Activated gamma-delta T cell treated with Interleukin-2 at 50 U/mL for 16 hours (primary cell): Measurements from ENCODE around the gene CRISPLD2.

ENCODE experiments used
- DNase-seq: peaks from one replicate; pipeline ENCODE4 v3.0.0-alpha.2; 2020

CRISPLD2 gene, protein sequence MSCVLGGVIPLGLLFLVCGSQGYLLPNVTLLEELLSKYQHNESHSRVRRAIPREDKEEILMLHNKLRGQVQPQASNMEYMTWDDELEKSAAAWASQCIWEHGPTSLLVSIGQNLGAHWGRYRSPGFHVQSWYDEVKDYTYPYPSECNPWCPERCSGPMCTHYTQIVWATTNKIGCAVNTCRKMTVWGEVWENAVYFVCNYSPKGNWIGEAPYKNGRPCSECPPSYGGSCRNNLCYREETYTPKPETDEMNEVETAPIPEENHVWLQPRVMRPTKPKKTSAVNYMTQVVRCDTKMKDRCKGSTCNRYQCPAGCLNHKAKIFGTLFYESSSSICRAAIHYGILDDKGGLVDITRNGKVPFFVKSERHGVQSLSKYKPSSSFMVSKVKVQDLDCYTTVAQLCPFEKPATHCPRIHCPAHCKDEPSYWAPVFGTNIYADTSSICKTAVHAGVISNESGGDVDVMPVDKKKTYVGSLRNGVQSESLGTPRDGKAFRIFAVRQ

DNA sequence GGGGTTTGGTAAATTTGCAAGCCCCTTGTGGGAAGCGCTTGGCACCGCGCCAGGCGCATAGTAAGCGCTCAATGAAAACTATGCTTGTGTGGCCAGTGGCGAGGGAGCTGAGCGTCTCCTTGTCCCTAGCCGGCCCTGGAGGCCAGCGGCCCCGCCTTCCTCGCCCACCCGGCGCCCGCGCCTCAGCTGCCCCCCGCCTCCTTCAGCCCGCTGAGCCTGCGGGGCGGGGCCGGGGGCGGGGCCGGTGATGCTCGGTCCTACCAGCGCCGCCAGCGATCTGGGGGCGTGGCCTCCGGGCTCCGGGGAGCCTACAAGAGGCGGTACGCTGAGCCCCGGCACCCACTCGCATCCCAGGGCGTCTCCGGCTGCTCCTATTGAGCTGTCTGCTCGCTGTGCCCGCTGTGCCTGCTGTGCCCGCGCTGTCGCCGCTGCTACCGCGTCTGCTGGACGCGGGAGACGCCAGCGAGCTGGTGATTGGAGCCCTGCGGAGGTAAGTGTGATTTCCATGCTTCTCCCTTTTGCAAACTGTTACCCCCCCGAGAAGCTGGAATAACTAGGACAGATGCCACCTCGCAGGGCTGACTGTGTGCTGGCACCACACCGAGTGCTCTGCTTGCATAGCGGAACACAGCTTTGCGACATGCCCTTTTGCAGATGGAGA lies at the start of gene CRISPLD2:
TSS of gene CRISPLD2 (plus strand) at position 342 of the 661 bp plus-strand sequence. CDS start 18,511 bp downstream, outside the sequence.
- peak; percentile 82 for DNase-seq

DNA sequence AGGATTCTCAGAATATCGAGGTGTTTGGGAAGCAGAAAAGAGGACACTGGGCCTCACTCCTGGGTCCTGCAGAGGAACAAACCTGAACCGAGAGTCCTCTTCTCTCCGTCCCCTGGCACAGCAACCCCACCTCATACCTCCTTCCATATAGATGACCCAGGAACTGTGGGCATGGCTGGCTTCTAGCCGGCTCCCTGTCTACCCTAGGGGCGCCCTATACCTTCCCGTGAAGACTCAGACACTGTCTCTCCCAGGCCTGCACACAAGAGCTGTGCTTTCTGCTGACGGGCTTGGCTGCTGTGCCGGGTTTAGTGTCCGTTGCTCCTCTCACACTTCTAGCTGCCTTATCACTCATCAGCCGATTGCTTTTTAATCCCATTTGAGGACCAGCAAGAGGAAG lies 46.5 kb upstream of the CRISPLD2 start:
- no peak for DNase-seq

DNA sequence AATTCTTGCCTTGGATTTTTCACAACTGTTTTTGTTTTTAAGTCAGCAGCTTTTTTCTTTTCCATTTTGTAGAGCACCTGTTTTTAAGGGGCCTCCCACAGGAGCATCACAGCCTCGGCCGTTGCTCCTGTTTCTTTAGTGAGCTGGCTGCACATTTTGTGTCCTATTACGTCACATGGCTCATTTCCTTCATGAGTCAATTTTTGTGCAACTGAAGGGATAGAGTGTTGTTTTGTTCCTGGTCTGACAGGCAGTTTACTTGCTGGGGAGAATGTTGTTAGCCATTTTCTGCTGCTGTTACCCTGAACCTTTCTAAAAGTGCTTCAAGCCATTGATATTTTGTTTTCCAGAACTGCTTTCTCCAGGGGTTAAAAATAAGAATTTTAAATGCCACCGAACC lies 45.0 kb upstream of the CRISPLD2 start:
- DNase-seq: no peak

DNA sequence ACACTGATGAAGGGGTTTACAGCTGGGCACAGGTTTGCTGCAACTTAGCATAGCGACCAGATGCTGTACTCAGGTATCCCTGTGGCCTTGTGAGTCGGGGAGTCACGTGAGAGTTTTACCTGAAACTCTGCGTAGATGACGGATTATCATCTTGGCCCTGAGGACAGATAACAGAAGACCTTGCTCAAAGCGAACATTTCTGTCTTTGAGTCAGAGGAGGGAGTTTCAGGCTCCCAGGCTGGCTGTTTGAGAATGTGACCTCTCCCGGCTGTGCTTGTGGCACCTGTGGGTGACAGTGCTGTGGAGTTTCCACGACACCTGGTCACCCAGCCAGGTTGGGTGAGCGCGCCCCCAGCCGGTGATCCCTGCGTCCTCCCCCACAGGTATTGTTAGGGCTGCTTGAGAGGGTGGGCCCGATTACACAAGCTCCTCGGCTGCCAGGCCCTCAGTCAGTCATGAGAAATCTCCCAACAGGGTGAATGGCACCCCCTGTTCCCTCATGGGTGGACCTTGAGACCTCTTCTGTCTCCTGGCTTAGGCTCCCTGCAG lies 44.4 kb upstream of the CRISPLD2 start:
- DNase-seq: no peak

DNA sequence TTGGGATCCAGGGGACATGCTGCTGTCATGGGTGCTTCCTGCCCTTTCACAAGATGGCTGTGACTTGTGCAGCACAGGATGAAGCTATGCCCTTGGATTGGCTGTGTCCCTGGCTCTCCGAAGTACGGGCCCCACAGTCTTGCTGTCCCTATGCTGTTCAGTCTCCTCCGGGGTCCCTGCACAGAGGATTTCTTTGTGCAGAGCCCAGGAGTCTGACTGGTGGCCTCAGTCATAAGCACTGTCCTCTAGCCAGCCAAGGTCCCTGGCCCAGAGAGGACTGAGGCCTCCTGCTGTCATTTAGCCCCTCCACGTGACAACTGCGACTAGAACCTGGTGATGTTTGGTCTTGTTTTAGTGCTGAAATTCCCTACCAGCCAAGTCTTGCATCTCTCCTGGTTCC lies 42.4 kb upstream of the CRISPLD2 start:
- DNase-seq: no peak

DNA sequence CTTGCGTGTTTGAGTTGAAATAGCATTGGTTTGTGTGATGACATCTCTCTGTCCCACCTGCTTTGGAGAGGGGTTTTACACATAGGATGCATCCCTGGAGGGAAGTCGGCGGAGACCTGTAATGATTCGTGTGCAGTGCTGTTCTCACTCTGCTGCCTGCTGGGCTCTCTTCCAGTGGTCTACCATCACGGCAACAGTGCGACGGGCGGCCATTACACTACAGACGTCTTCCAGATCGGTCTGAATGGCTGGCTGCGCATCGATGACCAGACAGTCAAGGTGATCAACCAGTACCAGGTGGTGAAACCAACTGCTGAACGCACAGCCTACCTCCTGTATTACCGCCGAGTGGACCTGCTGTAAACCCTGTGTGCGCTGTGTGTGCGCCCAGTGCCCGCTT lies 41.1 kb upstream of the CRISPLD2 start:
- DNase-seq: no peak

DNA sequence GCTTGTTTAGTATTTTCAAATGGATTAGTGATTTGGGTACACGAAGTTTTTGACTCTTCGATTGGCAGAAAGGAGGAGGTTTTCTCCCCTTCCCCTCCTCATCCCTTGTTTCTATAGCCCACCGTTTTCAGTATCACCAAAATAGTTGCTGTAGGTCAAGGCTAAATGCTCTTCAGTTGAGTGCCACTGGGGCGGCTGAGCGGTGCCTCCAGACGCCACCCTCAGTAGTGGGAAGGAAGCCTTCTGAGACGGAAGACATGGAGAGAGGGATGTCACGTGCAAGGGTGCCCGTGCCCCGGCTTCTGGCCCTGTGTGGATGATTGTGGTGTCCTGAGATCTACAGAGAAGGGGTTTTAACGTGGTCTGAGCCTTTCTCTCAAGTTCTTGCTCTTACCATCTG lies 39.7 kb upstream of the CRISPLD2 start:
- no peak for DNase-seq

DNA sequence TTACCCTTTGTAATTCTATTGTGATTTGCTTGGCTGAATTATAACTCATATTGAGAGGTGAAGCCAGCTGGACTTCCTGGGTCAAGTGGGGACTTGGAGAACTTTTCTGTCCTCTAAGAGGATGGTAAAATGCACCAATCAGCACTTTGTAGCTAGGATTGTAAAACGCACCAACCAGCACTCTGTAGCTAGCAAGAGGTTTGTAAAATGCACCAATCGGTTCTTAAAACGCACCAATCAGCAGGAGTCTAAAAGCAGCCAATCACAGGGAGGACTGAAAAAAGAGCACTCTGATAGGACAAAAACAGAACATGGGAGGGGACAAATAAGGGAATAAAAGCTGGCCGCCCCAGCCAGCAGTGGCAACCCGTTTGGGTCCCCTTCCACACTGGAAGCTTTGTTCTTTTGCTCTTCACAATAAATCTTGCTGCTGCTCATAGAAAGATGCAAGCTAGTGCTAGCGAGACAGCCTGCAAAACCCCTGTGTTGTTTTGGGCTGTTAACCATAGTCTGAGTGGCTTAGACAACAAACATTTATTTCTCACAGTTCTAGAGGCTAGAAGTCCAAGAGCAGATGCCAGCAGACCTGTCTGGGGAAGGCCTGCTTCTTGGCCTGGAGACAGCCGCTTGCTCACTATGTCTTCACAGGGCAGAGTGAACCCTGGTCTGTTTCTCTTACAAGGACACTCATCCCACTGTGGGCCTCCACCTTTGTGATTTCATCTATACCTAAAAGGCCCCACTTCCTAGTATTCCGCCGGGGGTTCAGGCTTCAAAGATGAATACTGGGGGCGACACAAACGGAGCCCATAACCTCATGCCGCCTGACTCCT lies 39.0 kb upstream of the CRISPLD2 start:
- no peak for DNase-seq

DNA sequence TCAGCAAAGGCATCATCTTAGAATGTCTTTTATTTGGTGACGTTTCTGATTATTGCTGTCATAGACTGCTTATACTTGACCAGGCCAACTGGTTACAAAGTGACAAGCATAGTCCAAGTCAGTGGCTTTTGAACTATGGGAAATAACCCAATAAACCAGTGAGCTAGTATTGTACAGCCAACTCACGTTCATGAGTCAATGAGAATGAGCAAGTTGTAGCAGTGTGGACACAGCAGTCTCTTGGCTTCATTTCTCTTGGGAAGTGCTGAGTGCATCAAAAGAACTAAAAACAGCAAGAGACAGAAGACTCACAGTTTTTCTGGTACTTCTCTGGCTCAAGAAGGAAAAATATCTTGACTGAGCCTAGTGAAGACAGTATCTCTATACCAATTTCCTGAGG lies 36.9 kb upstream of the CRISPLD2 start:
- DNase-seq: no peak

DNA sequence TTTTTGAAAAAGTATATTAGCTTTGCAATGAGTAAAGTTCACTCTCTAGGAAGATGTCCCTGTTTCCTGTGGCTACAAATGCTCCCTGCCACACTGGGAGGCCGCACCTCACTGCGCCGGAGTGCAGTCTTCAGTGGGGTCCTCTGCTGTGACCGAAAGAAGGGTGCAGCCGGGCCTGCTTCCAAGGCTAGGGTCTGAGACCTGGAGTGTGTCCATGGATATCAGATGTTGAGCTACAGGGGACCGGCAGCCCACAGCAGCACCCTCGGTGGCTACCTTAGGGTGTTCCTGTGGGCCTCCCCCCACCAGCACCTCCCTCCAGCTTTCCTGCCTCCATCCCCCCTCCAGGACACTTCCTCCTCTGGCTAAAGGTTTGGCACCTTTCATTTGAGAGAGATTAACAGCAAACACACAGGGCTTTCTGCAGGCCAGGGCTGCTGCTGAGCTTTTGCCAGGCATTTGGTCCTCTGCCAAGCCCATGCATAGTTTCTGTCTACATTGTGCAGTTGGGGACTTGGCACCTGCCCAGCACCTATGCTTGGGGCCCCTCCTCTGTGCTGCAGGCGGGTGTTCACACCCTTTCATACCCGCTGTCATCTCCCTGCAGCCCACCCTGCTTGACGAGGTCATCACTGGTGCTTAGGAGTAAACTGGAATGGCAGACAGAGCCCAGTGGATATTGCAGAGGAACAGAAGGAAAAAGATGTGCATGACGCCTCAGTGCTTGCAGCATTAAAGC lies 33.8 kb upstream of the CRISPLD2 start:
- DNase-seq: no peak

DNA sequence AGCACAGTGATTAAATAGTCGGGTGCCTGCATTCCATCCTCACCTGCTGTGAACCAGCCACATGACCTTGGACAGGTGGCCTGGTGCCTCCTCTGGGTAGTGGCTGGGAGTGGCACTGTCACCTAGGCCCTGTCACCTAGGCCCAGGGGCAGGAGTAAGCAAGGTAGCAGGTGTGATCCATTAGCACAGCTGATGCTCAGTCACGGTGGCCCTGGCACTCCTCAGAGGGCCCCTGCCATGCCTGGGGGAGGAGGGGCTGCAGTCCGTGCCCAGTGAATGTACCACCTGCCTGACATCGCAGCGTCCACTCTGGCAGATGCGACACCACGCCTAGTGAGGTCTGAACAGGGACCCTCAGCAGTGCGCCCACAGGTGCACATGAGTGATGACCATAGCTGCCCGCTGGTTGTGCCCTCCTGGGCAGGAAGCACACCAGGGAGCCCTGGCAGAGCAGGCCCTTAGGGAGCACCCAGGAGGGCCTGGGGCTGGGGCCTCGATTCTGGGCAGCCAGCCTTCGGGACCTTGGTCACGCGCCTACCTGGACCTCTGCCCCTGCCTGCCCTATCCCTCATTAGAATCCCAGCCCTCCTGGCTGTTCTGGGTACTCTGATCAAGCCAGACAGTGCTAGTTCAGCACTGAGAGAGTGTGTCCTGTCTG lies 33.1 kb upstream of the CRISPLD2 start:
- no peak for DNase-seq

DNA sequence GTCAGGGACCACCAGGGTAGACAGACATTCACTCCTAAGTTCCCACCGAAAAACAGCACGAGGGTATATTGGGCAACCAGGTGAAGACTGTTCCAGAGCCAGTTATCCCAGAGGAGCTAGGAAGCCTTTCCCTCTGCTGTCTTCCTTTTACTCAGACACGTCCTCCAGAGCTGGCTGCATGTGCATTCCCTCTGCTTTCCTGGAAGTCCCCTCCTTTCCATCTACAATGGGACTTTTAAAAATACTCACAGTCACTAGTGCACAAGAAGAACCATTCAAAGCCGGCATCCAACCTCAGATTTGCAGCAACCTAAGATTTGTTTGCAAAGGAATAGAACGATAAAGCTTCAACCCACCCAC lies 32.5 kb upstream of the CRISPLD2 start:
- DNase-seq: no peak

DNA sequence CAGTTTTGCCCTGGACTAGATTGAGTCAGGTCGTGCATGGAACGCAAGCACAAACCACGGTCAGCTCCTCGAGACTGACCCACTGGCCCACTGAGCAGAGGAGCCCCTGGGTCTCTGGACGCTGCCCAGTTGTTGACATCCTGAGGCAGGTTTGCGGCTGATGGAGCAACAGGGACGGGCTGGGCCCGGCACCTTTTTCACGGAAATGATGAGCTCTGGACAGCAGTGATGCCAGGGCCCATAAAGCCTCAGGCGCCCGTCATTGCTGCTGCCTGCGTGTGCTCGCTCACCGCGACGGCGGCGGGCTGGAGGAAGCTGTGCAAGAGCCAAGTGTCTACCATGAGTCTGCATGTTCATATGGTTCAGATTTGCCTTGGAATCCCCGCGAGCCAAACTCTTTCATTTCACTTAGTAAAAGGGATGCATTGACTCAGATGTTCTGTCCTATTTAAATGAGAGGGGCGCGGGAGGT lies 30.8 kb upstream of the CRISPLD2 start:
- no peak for DNase-seq

DNA sequence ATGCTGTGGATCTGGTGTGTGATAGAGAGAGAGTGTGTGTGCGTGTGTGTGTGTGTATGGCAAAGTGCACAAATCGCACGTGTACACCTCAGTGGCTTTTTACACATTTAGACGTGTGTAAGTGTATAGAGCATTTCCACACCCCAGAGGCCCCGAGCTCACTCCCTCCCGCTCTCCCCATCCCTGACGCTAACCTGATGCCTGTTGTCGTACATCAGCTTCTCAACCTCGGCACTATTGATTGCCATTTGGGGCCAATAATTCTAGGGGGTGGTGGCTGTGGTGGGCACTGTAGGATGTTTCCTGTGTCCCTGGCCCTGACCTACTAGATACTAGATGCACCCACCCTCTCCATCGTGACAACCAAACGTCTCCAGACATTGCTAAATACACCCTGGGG lies 30.4 kb upstream of the CRISPLD2 start:
- no peak for DNase-seq

DNA sequence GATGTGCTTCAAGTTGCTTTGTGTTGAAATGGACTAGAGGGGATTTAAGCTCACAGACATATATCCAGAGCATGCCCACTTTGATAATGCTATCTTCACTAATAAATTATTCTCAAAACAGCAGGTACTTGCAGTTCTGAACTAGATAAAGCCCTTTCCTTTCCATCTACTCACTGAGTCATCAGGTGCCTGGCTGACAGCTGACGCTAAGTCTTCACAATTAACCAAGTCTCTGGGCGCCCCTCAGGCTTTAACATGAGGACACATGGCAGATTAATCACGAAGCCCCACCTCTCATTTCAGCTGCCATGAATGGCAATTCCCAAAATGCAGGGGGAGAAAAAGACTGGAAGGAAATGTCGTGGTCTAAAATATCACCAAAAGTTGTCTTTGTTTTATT lies 29.5 kb upstream of the CRISPLD2 start:
- DNase-seq: no peak

DNA sequence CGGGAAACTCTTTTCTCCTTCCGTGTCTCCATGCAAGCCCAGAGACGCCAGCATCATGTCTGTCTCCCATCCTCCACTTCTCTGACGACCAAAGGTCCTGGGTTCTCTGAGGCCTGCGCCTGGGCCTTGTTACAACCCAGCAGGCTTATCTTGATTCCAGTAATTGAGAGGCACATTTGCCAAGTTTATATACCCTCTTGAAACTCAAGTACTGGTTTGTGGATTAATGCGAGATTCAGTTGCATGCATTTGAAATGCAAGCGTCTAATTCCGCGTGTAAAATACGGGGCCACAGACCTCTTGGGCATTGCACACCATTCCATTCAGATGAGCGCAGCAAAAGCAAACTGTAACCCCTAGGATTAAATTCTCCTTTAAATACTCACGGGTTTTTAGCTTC lies 28.7 kb upstream of the CRISPLD2 start:
- DNase-seq: no peak

DNA sequence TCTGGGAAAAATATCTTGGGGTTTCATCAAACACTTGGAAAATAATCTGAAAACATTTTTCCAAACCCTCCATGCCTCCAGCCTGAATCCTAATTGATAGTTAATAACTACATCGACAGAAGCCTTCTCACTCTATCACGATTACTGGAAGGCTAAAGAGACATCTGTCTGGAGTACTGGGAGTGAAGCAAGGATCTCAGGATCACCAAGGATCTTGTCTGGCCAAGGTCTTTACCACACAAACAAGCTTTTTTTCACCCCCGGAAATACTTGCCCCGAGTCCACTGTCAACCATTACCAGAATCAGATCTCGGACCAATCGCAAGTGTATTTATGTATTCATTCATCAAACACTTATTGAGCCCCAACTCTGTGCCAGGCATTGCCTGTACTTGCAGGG lies 28.3 kb upstream of the CRISPLD2 start:
- no peak for DNase-seq

DNA sequence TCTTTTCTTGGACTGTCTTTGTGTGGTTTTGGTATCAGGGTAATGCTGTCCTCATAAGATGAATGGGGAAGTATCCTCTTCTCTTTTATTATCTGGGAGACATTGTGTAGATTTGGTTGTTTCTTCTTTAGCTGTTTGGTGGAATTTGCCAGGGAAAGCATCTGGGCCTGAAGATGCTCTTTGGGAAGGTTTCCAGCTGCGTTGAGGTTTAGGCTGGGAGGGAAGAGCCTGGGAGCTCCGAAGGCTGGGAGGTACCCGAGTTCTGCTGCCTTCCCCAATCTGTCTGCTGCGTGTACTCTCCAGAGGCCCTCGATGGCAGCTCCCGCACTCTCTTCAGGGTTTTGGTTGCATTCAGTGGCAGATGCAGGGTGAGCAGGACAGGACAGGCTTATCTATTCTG lies 25.6 kb upstream of the CRISPLD2 start:
- DNase-seq: no peak

DNA sequence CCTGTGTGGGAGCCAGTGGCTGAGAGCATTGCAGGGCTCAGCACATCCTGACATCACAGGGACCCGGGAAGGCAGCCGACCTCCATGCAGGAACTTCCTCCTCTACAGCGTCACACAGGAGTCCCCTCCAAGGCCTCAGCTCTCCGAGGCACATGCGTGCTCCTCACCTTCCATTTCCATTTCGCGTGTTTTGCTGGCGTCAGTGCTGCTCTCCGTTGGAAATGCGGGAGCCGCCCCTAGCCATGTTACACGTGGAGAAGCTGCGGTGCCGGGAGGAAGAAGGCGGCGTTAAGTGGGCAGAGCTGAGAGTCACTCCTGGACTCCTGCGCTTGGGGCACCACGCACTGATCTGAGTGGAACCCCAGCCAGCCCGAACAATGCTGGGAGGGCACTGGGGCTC lies 25.2 kb upstream of the CRISPLD2 start:
- DNase-seq: no peak

DNA sequence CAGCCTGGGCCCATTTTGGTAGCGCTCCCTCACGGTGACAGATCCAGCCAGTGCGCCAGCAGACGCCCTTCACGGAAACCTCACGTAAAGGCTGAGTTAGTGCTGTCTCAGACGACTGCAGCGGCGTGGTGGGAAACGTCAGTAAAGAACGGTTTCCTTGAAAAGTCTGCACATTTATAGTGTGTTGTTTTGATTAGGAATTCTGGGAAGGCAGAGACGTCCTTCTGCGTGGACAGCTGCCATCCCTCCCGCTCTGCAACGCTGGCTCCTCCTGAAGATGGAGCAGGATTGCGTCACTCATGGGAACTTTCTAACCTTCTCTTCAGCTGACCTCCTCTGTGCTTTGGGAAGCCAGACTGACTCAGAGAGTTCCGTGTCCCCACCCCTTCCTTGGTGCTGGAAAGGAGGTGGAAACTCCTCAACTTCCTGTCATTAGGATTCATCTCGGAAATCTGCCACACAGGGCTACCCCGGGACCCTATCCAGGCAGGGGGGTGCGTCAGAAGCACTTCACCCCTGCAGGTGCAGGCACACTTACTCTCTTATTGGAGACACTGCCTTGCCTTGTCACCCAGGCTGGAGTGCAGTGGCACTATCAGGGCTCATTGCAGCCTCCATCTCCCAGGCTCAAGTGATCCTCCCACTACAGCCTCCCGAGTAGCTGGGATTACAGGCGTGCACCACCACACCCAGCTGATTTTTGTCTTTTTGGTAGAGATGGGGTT lies 24.3 kb upstream of the CRISPLD2 start:
- DNase-seq: no peak
